A673 (cell line): ENCODE measurements around the gene CCS.

ENCODE experiments used
- EZH2 ChIP-seq: fragments of 200-600 bp; sonication (generic); IDR thresholded peaks from 2 replicates; pipeline ENCODE4 v1.6.1; 2017; ENCODE audit warnings: borderline replicate concordance, low read depth, mild to moderate bottlenecking, mixed read lengths, antibody characterized with exemption, low read length; ENCODE audit not compliant: poor library complexity, severe bottlenecking
- TF ChIP-seq, protein P1 (sequence below): fragments of 300-800, 200-600 bp; sonication (generic); conservative IDR thresholded peaks from 2 replicates; pipeline ENCODE4 v1.5.1; 2017; ENCODE audit warnings: low read depth, mild to moderate bottlenecking, antibody characterized with exemption, low read length, moderate library complexity, mixed read lengths

DNA sequence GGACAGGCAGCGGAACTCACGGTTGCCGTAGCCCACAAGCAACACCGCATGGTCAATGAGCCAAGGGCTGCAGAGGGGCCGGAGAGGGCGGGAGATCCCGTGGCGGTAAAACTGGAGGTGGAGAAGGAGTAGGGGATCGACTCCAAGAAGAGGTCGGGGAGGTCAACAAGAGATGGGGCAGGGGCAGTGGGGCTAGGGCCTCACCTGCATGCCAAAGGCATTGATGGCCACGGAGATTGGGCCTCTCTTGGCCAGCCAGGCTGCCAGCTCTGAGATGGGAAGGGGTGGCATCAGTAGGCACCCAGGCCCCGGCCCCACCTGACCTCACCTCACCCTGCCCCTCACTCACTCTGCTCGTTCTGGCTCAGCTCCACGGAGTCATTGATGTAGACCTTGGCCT lies 28.4 kb upstream of the CCS start:
- TF ChIP-seq, protein P1, sequence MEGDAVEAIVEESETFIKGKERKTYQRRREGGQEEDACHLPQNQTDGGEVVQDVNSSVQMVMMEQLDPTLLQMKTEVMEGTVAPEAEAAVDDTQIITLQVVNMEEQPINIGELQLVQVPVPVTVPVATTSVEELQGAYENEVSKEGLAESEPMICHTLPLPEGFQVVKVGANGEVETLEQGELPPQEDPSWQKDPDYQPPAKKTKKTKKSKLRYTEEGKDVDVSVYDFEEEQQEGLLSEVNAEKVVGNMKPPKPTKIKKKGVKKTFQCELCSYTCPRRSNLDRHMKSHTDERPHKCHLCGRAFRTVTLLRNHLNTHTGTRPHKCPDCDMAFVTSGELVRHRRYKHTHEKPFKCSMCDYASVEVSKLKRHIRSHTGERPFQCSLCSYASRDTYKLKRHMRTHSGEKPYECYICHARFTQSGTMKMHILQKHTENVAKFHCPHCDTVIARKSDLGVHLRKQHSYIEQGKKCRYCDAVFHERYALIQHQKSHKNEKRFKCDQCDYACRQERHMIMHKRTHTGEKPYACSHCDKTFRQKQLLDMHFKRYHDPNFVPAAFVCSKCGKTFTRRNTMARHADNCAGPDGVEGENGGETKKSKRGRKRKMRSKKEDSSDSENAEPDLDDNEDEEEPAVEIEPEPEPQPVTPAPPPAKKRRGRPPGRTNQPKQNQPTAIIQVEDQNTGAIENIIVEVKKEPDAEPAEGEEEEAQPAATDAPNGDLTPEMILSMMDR: no peak
- no peak for TF ChIP-seq EZH2
